ENCODE data around the gene TCERG1L.
"Not testable (repeated sequence)": the region's sequence is repeated elsewhere in the genome, so short reads cannot be mapped to it uniquely, and the experiment has no call there.

Gene TCERG1L

GRCh38 chr10:131246775-131247174, 64.7 kb downstream of the TCERG1L start:
- no peak for DNase-seq

- DNase-seq: no peak
Measured at GRCh38 chr10:131246089-131246488, 65.4 kb downstream of the TCERG1L start.

- DNase-seq: no peak
Measured at GRCh38 chr10:131245475-131246059, 66.0 kb downstream of the TCERG1L start.

- no peak for DNase-seq
Measured at GRCh38 chr10:131244836-131245235, 66.7 kb downstream of the TCERG1L start.

GRCh38 chr10:131243076-131243475, 68.4 kb downstream of the TCERG1L start:
- DNase-seq: no peak

- peak; percentile 33 for DNase-seq
Measured at GRCh38 chr10:131242007-131242406, 69.5 kb downstream of the TCERG1L start.

- DNase-seq: no peak
Measured at GRCh38 chr10:131240691-131241090, 70.8 kb downstream of the TCERG1L start.

GRCh38 chr10:131239926-131240325, 71.6 kb downstream of the TCERG1L start:
- DNase-seq: no peak

- DNase-seq: no peak
Measured at GRCh38 chr10:131239450-131239849, 72.1 kb downstream of the TCERG1L start.

GRCh38 chr10:131238669-131239280, 72.7 kb downstream of the TCERG1L start:
- no peak for DNase-seq

- no peak for DNase-seq
Measured at GRCh38 chr10:131237991-131238651, 73.4 kb downstream of the TCERG1L start.

- DNase-seq: not testable (repeated sequence)
Measured at GRCh38 chr10:131234606-131235005, 76.9 kb downstream of the TCERG1L start.

GRCh38 chr10:131233611-131234258, 77.8 kb downstream of the TCERG1L start:
- DNase-seq: no peak

GRCh38 chr10:131231965-131232541, 79.5 kb downstream of the TCERG1L start:
- DNase-seq: no peak

GRCh38 chr10:131231323-131231964, 80.1 kb downstream of the TCERG1L start:
- no peak for DNase-seq

GRCh38 chr10:131230641-131231322, 80.7 kb downstream of the TCERG1L start:
- no peak for DNase-seq

GRCh38 chr10:131230166-131230565, 81.4 kb downstream of the TCERG1L start:
- DNase-seq: no peak

GRCh38 chr10:131227163-131227740, 84.3 kb downstream of the TCERG1L start:
- DNase-seq: no peak

GRCh38 chr10:131226446-131227162, 84.9 kb downstream of the TCERG1L start:
- DNase-seq: no peak

- no peak for DNase-seq
Measured at GRCh38 chr10:131224106-131224505, 87.4 kb downstream of the TCERG1L start.

GRCh38 chr10:131223422-131223821, 88.1 kb downstream of the TCERG1L start:
- no peak for DNase-seq
